GM18907 (cell line): Measurements from ENCODE around the gene JPH2.
A peak's percentile ranks its signal among the peaks of the same experiment; 100 is the strongest.

Experiments
- ATAC-seq: cut with Tn5 transposase; IDR thresholded peaks from one replicate; pipeline ENCODE4 v1.9.1; 2021; ENCODE audit warnings: mild to moderate bottlenecking, moderate library complexity; ENCODE audit not compliant: unreplicated experiment

Gene JPH2

DNA sequence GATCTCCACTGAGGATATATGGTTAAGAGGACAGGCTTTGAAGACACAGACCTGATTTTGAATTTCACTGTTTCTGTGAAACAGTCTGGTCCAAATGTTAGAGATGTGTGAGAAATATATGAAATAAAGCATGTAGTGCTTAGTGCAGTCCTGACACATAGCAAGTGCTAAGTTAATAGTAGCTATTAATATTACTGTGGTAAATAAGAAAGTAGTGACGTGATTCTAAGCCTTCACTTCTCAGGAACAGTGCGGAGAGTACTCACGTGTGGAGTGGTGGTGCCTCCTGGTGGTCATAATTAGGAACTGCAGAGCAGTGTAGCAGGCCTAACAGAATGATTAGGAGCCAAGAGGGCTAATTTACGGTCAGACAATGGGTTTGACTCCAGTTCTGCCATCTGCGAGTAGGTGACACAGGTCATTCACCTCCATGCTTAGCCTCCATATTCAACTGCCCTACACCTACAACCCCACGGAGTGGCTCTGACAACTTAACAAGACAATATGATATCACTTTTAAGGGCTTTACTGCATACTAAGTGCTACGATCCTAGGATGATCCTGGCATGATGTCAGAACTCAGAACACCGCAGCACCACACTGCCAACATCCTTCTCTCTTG, 106.2 kb downstream of the JPH2 start:
- peak; percentile 75 for ATAC-seq

DNA sequence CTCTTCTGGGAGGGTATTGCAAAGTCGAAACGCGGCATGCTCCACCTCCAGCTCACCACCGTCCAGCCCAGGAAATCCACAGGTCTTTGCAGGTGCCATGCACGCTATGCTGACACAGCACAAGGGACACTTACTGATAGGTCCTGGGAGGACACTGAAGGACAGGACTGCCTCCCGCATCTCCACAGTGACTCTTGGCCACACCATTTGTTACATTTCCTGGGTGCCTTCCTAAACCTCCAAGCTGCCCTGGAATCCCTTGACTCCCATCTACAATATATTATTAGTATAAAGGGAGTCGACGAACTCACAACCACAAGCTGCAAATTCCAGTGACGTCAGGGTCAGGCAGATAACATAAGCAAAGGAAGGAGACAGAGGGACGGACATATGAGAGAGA, 106.9 kb downstream of the JPH2 start:
- ATAC-seq: no peak

DNA sequence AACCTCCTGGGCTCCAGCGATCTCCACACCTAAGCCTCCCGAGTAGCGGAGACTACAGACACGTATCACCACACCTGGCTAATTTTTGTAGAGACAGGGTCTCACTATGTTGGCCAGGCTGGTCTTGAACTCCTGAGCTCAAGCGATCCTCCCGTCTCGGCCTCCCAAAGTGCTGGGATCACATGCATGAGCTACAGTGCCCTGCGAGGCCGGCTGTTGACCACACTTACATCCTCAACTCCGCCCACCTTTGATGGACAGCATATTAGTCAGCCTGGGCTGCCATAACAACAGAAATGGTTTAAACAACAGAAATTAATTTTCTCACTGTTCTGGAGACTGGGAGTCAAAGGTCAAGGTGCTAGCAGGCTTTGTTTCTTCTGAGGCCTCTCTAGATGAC, 107.7 kb downstream of the JPH2 start:
- ATAC-seq: no peak

DNA sequence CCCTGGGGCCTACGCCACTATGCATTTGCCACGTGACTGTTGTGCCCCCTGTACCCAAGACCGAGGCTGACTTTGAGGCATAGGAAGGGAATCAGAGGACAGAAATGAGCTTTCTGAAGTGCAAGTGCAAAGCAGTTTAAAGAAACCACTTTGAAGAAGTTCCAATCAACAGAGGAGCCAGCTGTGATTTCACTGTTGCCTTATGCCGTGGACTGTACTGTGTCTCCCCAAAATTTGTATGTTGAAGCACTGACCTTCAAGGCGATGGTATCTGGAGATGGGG, 111.1 kb downstream of the JPH2 start:
- ATAC-seq: no peak

DNA sequence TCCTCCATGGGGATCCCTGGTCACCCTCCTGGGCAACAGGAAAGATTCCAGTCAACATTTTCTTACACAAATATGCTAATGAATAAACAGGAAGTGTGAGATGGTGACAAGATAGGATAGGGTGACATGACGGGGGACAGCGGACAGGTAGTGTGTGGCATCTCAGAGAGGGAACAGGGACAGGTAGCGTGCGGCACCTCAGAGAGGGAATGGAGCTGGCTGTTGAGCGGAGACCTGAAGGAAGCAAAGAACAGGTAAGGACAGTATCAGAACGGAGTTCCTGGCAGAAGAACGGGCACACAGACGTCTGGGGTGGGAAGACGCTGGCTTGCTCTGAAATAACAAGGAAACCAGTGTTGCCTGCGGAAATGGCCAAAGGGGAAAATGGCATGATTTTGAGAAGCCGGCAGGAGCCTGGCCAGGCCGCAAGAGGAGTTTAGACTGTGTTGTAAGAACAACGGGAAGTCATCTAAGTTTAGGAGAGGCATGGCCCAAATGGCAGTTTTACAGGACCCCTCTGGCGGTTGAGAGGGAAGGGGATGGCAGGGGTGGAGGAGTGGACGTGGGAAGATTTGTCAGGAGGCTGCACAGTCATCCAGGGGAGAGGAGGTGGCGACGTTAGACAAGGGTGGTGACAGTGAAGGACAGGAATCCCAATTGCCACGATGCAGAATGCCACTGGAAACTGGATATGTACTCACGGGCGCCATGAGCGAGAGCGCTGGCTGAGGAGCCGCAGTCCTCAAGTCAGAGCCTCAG, 111.6 kb downstream of the JPH2 start:
- ATAC-seq: no peak

DNA sequence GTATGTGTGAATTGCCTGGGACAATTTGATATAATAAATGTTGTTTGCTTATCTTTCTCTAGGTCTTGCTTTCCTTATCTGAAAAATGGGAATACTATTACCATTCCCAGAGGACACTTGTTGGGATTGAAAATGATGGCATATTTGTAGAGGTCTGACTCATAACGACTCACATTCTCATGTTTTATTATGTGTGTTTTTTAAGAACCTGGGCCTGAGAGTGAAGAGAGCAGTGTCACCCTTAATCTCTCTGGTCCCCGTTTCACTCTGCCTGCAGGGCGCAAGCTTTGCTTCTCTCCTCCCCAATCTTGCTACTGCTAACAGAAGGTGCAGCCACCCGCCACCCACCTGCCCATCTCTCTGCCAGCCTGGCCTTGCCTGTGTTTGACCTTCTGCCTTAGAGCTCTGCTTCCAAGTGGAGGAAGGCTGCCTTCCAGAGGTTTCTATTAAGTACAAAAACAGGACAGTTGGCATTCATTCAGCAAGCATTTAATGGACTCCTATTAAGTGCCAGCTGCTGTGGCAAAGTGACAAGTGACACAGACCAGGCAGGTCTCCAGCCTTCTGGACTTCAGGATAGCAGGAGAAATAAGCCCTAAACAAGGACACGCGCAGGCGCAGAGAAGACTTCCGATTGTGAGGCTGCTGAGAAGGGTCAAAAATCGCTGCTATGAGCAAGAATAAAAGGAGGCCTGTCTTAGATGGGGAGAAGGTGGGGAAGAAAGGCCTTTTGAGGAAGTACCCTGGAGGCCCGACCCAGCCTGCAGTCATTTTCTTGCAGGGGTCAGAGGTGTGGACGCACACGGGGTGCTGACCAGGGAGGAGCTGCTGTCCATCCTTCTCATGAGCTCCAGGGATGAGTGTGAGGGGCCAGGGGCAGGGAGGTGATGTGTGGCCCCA, 112.5 kb downstream of the JPH2 start:
- ATAC-seq: no peak

DNA sequence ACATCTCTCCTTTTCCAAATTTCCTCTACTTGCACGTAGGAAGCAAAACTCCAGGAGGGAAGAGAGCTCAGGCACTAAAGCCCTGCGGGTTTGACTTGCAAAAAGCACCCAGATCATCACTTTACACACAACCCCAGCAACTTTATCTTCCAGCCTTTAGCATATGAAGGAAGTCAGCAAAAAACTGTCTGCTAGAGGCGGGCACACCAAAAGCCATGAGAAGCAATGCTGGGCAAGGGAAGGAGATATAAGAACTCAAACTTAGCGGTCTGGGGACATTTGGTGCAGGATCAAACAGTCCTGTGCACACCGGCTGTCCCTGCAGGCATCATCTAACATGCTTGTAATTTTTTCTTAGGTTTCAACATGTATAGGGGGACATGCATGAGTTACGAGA, 113.3 kb downstream of the JPH2 start:
- ATAC-seq: no peak

DNA sequence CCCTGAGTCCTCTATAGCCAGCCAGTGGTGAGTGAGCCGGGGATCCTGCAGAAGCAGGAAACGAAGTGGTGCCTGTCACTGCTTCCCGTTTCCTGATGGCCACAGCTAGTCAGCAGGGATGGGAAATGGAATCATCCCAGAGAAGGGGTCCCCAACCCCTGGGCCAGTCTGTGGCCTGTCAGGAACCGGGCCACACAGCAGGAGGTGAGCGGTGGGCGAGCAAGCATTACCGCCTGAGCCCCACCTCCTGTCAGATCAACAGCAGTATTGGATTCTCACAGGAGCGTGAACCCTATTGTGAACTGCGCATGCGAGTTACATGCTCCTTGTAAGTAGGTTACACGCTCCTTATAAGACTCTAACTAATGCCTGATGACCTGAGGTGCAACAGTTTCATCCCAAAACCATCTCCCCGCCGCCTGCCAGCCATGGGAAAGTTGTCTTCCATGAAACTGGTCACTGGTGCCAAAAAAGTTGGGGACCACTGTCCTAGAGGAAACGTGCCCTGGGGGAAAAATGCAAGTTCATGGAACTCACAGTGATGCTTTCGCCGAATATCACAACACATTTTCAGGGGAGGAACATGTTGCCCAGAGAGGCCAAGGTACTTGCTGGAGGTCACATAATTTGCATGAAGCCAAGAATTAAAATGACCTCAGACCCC, 113.8 kb downstream of the JPH2 start:
- ATAC-seq: no peak

DNA sequence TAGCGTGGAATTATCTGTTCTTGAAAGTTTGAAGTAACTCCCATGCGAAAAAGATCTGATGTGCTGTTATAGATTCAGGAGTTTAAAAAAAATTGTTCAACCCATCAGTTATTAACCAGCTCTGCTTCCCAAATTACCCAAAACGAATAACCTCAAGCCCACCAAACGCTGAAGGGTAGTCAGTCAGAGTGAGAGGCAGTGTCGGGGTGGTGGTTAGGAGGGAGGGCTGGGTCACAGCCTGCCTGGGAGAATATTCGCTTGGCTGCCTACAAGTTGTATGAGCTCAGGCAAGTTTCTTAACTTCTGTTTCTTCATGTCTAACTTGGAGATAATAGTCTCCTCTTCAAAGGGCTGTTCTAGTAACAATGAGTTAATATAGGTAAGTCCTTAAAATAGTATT, 114.6 kb downstream of the JPH2 start:
- peak; percentile 44 for ATAC-seq

DNA sequence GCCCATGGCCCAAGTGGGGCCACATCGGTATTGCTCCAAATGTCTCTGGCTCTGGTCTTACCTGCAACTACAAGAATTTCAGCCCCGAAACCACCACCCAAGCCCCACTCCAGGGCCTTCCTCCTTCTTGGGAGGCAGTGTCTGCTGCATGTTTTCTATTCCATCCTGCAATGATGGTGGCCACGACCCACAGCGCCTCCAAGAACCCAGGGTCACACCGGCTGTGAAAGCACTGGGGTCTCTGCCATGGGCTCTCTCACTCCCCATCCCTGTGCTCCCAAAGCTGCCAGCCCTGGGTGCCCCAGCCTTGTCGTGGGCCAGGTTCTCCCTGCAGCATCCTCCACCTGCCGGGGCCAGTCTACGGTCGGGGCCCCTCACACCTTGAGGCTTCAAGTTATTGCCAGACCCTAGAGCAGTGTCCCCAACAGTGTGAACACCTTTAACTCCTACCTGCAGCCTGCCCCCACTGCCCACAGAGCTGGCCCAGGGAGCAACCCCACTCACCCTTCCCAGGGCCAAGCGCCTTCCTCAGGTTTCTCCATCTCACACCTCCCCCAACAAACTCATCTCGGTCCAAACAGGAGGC, 115.4 kb downstream of the JPH2 start:
- no peak for ATAC-seq

DNA sequence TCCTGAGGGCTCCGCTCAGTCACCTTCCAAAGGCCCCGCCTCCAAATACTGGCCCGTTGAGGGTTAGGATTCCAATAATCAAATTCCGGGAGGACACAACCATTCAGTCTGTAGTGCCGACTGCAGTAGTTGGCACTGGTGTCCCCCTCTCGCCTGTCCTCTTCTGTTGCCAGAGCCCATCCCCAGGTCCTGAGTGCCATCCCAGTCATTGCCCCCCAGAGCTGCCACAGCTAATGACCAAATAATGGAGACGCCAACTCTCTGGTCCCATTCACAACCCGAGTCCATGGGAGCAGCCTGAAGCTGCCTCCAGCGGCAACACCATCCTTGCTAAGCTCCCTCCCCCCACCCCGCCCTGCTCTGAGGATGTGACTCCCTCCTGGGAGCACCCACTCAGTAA, 115.9 kb downstream of the JPH2 start:
- no peak for ATAC-seq

DNA sequence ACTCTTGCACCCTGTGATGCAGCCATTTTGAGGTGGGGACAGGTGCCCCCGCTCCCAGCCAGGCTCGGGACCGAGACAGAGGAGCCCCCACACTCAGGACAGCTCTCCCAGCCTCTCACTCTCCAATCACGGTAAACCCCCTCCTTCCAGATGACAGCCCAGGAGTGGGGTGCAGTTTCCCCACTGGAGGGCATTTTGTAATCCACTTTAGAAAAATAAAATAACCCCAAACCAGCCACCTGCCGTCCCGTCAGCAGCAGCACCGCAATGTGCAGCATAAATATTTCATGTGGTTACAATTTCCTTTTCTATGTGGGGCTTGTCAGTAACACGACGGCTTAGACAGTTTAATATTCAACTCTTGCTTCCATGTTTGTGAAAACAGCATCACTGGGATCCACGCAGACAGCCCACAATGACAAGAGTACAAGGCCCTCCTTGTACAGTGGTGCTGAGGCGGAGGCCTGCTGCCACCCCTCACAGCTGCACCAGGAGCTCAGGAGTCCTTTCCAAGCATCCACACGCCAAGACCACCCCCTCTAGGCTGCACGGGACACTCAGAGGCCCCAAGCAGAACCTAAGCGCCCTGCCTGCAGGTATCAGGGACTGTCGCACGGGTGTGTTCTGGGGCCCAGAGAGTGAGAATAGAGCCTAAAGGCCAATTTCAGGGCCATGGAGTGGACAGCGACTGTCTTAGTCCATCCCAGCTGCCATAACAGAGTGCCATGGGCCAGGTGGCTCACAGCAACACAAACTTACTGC, 116.7 kb downstream of the JPH2 start:
- no peak for ATAC-seq

DNA sequence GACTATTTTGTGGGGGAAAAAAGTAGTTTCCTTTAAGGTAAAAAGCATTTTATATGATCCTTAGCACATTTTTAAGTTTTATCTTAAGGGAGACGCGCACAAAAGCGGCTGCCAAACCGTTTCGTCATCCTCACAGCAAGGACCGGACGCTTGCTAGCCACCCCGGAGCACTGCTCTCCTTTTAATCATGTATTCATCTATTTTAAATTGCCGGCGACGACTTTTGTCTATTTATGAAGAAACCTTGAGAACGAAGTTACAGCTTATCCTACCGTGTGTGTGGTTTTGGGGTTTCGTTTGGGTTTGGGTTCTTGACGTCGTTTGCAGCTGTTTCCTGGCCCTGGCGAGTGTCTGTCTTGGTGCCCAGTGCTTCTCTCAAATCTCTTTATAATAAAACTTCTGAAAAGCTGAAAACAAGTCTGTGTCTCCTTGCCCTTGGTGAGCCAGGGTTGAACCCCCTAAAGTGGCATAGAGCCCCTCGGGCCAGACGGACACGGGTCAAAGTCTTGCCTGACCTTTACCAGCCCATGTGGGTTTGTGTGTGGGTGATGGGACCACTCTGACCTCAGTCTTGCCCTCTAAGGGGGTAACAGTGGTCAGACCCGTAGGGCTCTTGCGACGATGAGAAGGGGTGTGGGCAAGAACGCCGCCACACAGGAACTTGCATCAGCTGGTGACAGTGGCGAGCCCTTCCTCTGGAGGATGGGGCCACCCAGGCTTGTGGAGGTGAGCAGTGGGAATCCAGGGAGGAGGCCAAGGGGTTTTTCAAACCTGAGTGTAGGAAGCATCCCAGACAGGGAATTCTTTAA, 117.6 kb downstream of the JPH2 start:
- ATAC-seq: peak; percentile 52

DNA sequence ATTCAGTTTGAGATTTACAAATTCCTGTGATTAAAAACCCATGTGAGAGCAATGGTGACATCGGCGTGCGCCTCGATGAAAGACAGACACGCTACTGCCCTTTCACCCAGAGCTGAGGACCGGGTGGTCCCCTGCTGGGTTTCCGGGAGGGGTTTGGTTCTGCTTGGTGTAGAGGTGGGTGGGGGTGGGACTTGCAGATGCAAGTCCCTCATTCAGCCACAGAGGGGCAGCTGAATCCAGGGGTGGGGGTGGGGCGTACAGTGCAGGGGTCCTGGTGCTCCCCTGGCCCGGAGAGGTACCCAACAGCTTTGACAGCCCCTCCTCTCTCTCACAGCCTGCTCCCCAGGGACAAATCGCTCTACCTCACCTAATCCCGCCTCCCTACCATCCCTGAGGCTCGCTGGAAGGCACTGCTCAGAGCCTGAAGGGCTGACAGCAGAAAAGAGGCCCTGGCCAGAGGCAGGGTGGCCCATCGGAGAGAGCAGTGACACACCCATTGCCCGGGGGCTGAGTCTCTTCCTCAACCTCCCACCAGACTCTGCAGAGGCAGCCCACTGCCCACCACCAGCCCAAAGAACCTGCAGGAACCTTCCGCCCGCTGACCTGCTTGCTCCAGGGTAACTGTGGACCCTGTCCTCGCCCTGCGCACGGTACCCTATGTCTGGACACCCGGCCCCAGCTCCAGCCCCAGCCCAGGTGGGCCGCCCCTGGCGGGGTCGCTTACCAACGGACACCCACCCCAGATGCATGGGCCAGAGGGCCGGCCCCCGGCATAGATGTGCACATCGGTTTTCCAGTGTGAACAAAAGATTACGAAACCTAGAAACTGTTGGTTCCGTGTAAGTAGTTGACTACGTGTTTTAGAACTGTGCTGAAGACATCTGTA, 118.4 kb downstream of the JPH2 start:
- ATAC-seq: no peak

DNA sequence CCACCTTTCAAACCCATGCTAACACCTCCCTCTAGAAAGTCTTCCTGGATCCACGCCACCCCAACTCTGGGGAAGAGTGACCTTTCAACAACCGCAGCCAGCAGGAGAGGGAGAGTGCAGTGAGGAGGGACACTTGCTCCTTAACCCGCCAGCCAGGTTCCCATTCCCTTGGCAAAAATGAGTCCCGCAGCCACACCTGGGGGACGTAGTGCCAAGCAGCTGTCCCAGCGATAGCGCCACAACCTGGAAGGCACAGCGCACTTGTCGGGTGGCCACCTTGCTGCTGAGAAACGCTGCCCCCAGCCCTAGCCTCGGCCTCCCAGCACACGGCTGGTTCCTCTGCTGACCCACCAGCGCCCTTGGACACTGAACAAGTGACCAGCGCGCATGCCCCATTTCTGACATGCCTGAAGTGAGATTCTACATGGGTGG, 119.3 kb downstream of the JPH2 start:
- ATAC-seq: no peak

DNA sequence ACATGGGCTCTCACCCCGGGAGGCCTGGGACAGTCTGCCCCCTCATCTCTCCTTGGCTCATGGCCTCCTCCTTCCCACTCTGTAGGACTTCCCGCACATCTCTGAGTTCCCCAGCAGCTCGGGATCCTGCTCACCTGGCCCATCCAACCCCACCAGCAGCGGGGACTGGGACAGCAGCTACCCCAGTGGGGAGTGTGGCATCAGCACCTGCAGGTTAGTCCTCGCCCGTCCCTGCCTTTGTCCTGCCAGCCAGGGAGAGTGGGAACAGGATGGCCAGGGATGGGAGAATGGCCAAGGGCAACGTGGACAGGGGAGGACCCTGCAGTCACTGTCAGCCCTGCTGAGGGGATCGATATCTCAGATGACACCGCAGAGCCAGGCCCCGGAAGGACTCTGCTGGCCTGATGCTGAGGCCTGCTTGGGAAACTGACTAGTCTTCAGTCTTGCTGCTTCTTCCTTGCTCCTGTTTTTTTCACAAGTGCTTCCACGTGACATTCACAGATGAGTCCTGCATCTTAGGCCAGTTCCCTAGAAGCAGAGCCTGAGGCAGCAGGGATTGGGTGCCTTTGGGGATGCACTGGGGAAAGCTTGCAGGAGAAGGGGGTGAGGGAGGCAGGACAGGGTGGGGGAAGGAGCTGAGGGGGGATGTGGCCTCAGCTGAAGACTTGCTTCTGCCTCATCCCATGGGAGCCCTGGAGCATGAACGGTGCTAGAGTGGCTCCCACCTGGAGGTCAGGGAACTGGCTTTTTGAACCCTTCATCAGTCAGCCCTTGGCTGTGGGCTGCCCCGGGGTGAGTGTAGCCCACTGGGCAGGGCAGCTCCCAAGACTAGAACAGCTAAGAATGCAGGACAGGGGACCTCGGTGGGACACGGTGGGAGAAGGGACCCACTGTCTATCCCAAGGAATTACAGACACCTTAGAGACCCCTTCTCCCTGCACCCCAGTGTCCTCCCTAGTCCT, 120.1 kb downstream of the JPH2 start:
- no peak for ATAC-seq
